H1 (cell line): Measurements from ENCODE around the gene MYCBPAP. TPM values are rescaled to one million over a fixed set of nuclear protein-coding genes. Genes with fewer than 3 reads are reported as not detected.

Experiments used
- CHD7 ChIP-seq: fragments of 300-600 bp; sonication (generic); IDR thresholded peaks from 2 replicates; pipeline ENCODE4 v1.7.1; 2012; ENCODE audit warnings: low read length, moderate library complexity, mild to moderate bottlenecking, inconsistent platforms; ENCODE audit not compliant: insufficient replicate concordance
- EP300 ChIP-seq, 2 experiments: IDR thresholded peaks; 1 replicate in 1 of 2; 2 replicates in 1 of 2; pipeline ENCODE4 v1.6.1; 2011 to 2012; ENCODE audit warnings: low read depth in 2 of 2, low read length in 2 of 2, mild to moderate bottlenecking in 2 of 2, borderline replicate concordance in 1 of 2, inconsistent platforms in 1 of 2, moderate library complexity in 1 of 2
- SIX5 ChIP-seq: IDR thresholded peaks from 2 replicates; pipeline ENCODE4 v1.6.1; 2011; ENCODE audit warnings: mild to moderate bottlenecking, low read depth, low read length
- polyA plus RNA-seq, 7 experiments: library from polyadenylated mRNA; depleted of rRNA in 3 of 7; stranded (reverse) in 5 of 7; unstranded in 2 of 7; fragments of >200 nt in 5 of 7; fragments of 200-250 nt in 2 of 7; gene quantifications; 1 replicate in 5 of 7; 2 replicates in 1 of 7; 4 replicates in 1 of 7; pipeline versions ENCODE4 v1.2.1 to v1.2.3, GENCODE V29; 2011 to 2013; ENCODE audit warnings: missing spikeins in 2 of 7, mixed read lengths in 2 of 7
- total RNA-seq: library from RNA; stranded (reverse); fragmentation: NEBNext Ultra II Directional; extraction: Animal tissue kit (Norgen Biotek cat#: 25700); gene quantifications from 2 replicates; pipeline ENCODE4 v1.2.1, GENCODE V29; 2021

MYCBPAP gene
- total and polyA plus RNA-seq, 2 of the 8 experiments (the other 6 are each of a cell fraction or from before 2014, with no cell fraction given): 0.89 to 3.3 TPM

- no peak for TF ChIP-seq CHD7
- no peak for TF ChIP-seq EP300 (IDR thresholded peaks at IDR 0.05; ENCODE audit: borderline replicate concordance in 1 of 2, low read depth in 2 of 2, low read length in 2 of 2)
- no peak for TF ChIP-seq SIX5
Measured at GRCh38 chr17:50577451-50577954, 69.3 kb downstream of the MYCBPAP start (continued).
